ENCODE measurements around the gene HNRNPA2B1. TPM values are rescaled to one million over a fixed set of nuclear protein-coding genes. Genes with fewer than 3 reads are reported as not detected.
A peak's percentile ranks its signal among the peaks of the same experiment; 100 is the strongest.

The HNRNPA2B1 gene
- total RNA-seq (2021) (1,081 to 1,101 TPM (median 1,097 TPM) in 3 replicates), Bru-seq, nascent RNA (percentile 100 among the genes with signal in this experiment)
- long read RNA-seq, experiment 1, full-length matches to known transcripts, result 2,750 of 3,639 reads
- long read RNA-seq, experiment 1, partial matches to known transcripts, result 410 of 3,639 reads
- long read RNA-seq, experiment 1, other reads (novel, unspliced or antisense), result 479 of 3,639 reads
- long read RNA-seq, experiment 2, full-length matches to known transcripts, result 926 of 2,119 reads
- long read RNA-seq, experiment 2, partial matches to known transcripts, result 632 of 2,119 reads
- long read RNA-seq, experiment 2, other reads (novel, unspliced or antisense), result 561 of 2,119 reads
- long read RNA-seq, experiment 3, full-length matches to known transcripts, result 3,148 of 3,741 reads
- long read RNA-seq, experiment 3, partial matches to known transcripts, result 366 of 3,741 reads
- long read RNA-seq, experiment 3, other reads (novel, unspliced or antisense), result 227 of 3,741 reads

GRCh38 chr7:26200444-26201246 lies at the start of gene HNRNPA2B1:
HNRNPA2B1 (minus strand) TSS chr7:26200746; CDS start chr7:26200577, 169 bp downstream.
- ATAC-seq, result peak; percentile 84
- ChIA-PET POLR2A (interaction anchor here (0.6 to 4.5 kb wide), 21 partner anchors 8 to 344 kb away, joined by 3 to 35 read pairs (median 4); partner anchors contain the start of genes NFE2L3 and SNX10), CTCF (no interaction called here)
- peak; percentile 93 for DNase-seq (ENCODE audit: low spot score)
- no peaks in the 10 kb centered on the region for H3K9me3 Mint-ChIP-seq
- peak within 1 kb of the TSS; percentile 100 for H3K27ac Mint-ChIP-seq
- peaks cover 42% of the 10 kb centered on the region for H3K4me1 Mint-ChIP-seq
- H3K4me3 Mint-ChIP-seq, result peak within 1 kb of the TSS; percentile 100
- peaks cover 3% of the 10 kb centered on the region for H3K27me3 Mint-ChIP-seq (ENCODE audit: low read depth)
- H3K36me3 Mint-ChIP-seq, result peaks cover 74% of the 10 kb centered on the region
- no peak for TF ChIP-seq ZNF396 (CRISPR knock-in tag; IDR thresholded peaks at IDR 0.05; ENCODE audit: borderline replicate concordance)
- peak; percentile 56; the same call in 1 of the 2 replicates for TF ChIP-seq AR (CRISPR knock-in tag; IDR thresholded peaks at IDR 0.05)
- no peak for TF ChIP-seq CBFB (CRISPR knock-in tag; IDR thresholded peaks at IDR 0.05; ENCODE audit: low read depth)
- TF ChIP-seq NR1H2 (CRISPR knock-in tag; IDR thresholded peaks at IDR 0.05), result no peak
- no peak for TF ChIP-seq ZNF671 (CRISPR knock-in tag; IDR thresholded peaks at IDR 0.05)
- peak; percentile 82; the same call in 1 of the 2 replicates for TF ChIP-seq FOXP1 (CRISPR knock-in tag; IDR thresholded peaks at IDR 0.05; ENCODE audit: borderline replicate concordance)
- TF ChIP-seq, protein P1, sequence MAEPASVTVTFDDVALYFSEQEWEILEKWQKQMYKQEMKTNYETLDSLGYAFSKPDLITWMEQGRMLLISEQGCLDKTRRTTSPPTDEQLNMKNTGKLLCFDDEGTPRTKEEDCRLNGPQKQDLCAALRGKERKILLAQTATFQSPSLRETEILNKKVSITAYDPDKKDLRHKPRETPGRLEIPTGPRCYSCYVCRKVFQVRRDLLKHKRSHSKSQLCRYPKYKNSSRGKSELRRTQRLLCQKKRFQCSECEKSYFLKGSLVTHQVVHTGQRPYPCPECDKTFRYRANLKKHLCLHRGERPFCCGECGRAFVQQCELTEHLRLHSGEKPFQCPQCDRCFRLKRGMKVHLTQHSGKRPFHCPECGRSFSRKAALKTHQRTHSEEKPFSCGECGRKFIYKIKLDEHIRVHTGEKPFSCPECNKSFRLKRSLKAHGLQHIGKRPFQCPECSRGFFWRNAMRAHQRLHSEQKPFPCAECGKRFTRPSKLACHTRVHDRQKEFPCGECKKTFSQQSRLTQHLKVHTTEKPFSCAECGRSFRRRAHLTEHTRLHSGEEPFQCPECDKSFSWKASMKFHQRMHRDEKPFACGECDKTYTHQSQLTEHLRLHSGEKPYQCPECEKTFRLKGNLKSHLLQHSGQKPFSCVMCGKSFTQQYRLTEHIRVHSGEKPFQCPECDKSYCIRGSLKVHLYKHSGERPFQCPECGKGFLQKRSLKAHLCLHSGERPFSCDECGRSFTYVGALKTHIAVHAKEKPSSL (CRISPR knock-in tag; conservative IDR thresholded peaks at IDR 0.05), result no peak
- no peak for TF ChIP-seq ATF2 (CRISPR knock-in tag; IDR thresholded peaks at IDR 0.05; ENCODE audit: borderline replicate concordance, low read depth)
- TF ChIP-seq SP1 (CRISPR knock-in tag; conservative IDR thresholded peaks at IDR 0.05), result peak; percentile 79
- TF ChIP-seq ZNF219 (CRISPR knock-in tag; IDR thresholded peaks at IDR 0.05; ENCODE audit: borderline replicate concordance), result peak; percentile 65; the same call in 1 of the 2 replicates
- TF ChIP-seq PRRX2 (CRISPR knock-in tag; IDR thresholded peaks at IDR 0.05), result no peak
- TF ChIP-seq JUN (CRISPR knock-in tag; IDR thresholded peaks at IDR 0.05), result no peak; the same call in 1 of the 2 replicates
- peak; percentile 53; the same call in 1 of the 2 replicates for TF ChIP-seq ZNF281 (CRISPR knock-in tag; IDR thresholded peaks at IDR 0.05)
- TF ChIP-seq ETV6 (CRISPR knock-in tag; IDR thresholded peaks at IDR 0.05), result peak; percentile 64; the same call in 1 of the 2 replicates
- TF ChIP-seq, protein P2, sequence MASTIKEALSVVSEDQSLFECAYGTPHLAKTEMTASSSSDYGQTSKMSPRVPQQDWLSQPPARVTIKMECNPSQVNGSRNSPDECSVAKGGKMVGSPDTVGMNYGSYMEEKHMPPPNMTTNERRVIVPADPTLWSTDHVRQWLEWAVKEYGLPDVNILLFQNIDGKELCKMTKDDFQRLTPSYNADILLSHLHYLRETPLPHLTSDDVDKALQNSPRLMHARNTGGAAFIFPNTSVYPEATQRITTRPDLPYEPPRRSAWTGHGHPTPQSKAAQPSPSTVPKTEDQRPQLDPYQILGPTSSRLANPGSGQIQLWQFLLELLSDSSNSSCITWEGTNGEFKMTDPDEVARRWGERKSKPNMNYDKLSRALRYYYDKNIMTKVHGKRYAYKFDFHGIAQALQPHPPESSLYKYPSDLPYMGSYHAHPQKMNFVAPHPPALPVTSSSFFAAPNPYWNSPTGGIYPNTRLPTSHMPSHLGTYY (CRISPR knock-in tag; IDR thresholded peaks at IDR 0.05), result no peak; the same call in 1 of the 2 replicates
- no peak for TF ChIP-seq E2F1 (CRISPR knock-in tag; IDR thresholded peaks at IDR 0.05)
- TF ChIP-seq IRF1 (CRISPR knock-in tag; IDR thresholded peaks at IDR 0.05), result peak; percentile 62; the same call in 1 of the 2 replicates
- TF ChIP-seq, protein P3, sequence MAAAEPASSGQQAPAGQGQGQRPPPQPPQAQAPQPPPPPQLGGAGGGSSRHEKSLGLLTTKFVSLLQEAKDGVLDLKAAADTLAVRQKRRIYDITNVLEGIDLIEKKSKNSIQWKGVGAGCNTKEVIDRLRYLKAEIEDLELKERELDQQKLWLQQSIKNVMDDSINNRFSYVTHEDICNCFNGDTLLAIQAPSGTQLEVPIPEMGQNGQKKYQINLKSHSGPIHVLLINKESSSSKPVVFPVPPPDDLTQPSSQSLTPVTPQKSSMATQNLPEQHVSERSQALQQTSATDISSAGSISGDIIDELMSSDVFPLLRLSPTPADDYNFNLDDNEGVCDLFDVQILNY (CRISPR knock-in tag; IDR thresholded peaks at IDR 0.05), result no peak; the same call in 1 of the 2 replicates
- TF ChIP-seq, protein P4, sequence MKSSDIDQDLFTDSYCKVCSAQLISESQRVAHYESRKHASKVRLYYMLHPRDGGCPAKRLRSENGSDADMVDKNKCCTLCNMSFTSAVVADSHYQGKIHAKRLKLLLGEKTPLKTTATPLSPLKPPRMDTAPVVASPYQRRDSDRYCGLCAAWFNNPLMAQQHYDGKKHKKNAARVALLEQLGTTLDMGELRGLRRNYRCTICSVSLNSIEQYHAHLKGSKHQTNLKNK (CRISPR knock-in tag; IDR thresholded peaks at IDR 0.05), result 0 out of 2 replicates have a peak, but pooled peaks have one; percentile 10
